ENCODE data around the gene GPR17.

The GPR17 gene

GRCh38 chr2:127698553-127699355 is 52.8 kb downstream of the GPR17 start:
- Histone ChIP-seq H2BK120ac (ENCODE audit: low read depth, low read length) (no peak overlapping the region), H3K4me1 (ENCODE audit: control insufficient read depth, insufficient read depth, low read depth, low read length) (peaks cover 19% of the 10 kb centered on the region), H3K36me3 (ENCODE audit: control insufficient read depth in 1 of 2, insufficient read depth in 2 of 2, low read depth in 1 of 2, low read length in 2 of 2) (peaks cover 0 to 9% of the 10 kb centered on the region in 2 experiments), H3K14ac (ENCODE audit: low read length in 2 of 2) (no peak overlapping the region), H3K27me3 (ENCODE audit: control insufficient read depth in 1 of 2, insufficient read depth in 1 of 2, low read length in 2 of 2) (no peaks in the 10 kb centered on the region), H2BK15ac (ENCODE audit: low read depth, poor library complexity, severe bottlenecking) (no peak overlapping the region), H2AK5ac (ENCODE audit: low read length, severe bottlenecking) (no peak overlapping the region), H3K23ac (ENCODE audit: low read length in 2 of 2) (no peak overlapping the region), H3K79me1 (replicated peaks; ENCODE audit: low read length, poor library complexity, severe bottlenecking) (peaks cover 5% of the 10 kb centered on the region), H4K91ac (ENCODE audit: low read length) (peak overlapping the region; percentile 54), H4K8ac (ENCODE audit: low read length) (no peak overlapping the region), H3K4ac (ENCODE audit: low read depth in 1 of 2, low read length in 2 of 2) (no peak overlapping the region), H2BK12ac (ENCODE audit: low read length in 2 of 2) (no peak overlapping the region), H3K18ac (ENCODE audit: low read depth in 1 of 2, low read length in 2 of 2) (no peak overlapping the region), H2BK5ac (ENCODE audit: low read depth, low read length, poor library complexity, severe bottlenecking) (no peak overlapping the region), H3K9me3 (ENCODE audit: control insufficient read depth, low read length) (no peaks in the 10 kb centered on the region), H3K27ac (ENCODE audit: low read length, poor library complexity, severe bottlenecking) (no peak overlapping the region), H3K4me3 (ENCODE audit: insufficient read depth in 1 of 2, low read depth in 1 of 2, low read length in 2 of 2) (no peak overlapping the region), H3K9ac (ENCODE audit: low read length) (no peak overlapping the region), H2AFZ (ENCODE audit: low read depth, low read length) (no peak overlapping the region), H3K4me2 (ENCODE audit: low read length, poor library complexity, severe bottlenecking) (no peak overlapping the region)
- DNase-seq = no peak
- 97% methylated on average over 27 of the region's 27 CpGs for WGBS

GRCh38 chr2:127700527-127701192 is 54.7 kb downstream of the GPR17 start:
- H3K27ac ChIP-seq (ENCODE audit: low read length, poor library complexity, severe bottlenecking) = peak overlapping the region; percentile 65
- H2BK5ac ChIP-seq (ENCODE audit: low read depth, low read length, poor library complexity, severe bottlenecking) = no peak overlapping the region
- H3K27me3 ChIP-seq (ENCODE audit: control insufficient read depth in 1 of 2, insufficient read depth in 1 of 2, low read length in 2 of 2) = no peaks in the 10 kb centered on the region
- peaks cover 15% of the 10 kb centered on the region for H3K4me1 ChIP-seq (ENCODE audit: control insufficient read depth, insufficient read depth, low read depth, low read length)
- peak overlapping the region; percentile 70 for H3K4me2 ChIP-seq (ENCODE audit: low read length, poor library complexity, severe bottlenecking)
- H2AFZ ChIP-seq (ENCODE audit: low read depth, low read length) = peak overlapping the region; percentile 67
- no peak overlapping the region for H2BK15ac ChIP-seq (ENCODE audit: low read depth, poor library complexity, severe bottlenecking)
- peak; percentile 29 for DNase-seq
- 53% methylated on average over 16 of the region's 17 CpGs for WGBS
- peak overlapping the region; percentile 65 to 94 for H3K18ac ChIP-seq (ENCODE audit: low read depth in 1 of 2, low read length in 2 of 2)
- peak overlapping the region; percentile 76 for H4K91ac ChIP-seq (ENCODE audit: low read length)
- H3K36me3 ChIP-seq (ENCODE audit: control insufficient read depth in 1 of 2, insufficient read depth in 2 of 2, low read depth in 1 of 2, low read length in 2 of 2) = peaks cover 0 to 9% of the 10 kb centered on the region in 2 experiments
- H3K9ac ChIP-seq (ENCODE audit: low read length) = peak overlapping the region; percentile 95
- no peaks in the 10 kb centered on the region for H3K9me3 ChIP-seq (ENCODE audit: control insufficient read depth, low read length)
- peak overlapping the region; percentile 94 for H4K8ac ChIP-seq (ENCODE audit: low read length)
- no peak overlapping the region for H2BK120ac ChIP-seq (ENCODE audit: low read depth, low read length)
- no peak overlapping the region for H3K23ac ChIP-seq (ENCODE audit: low read length in 2 of 2)
- no peak overlapping the region for H2BK12ac ChIP-seq (ENCODE audit: low read length in 2 of 2)
- peak overlapping the region; percentile 42 to 76 for H3K4ac ChIP-seq (ENCODE audit: low read depth in 1 of 2, low read length in 2 of 2)
- H3K4me3 ChIP-seq (ENCODE audit: insufficient read depth in 1 of 2, low read depth in 1 of 2, low read length in 2 of 2) = peak overlapping the region; percentile 62 to 92
- no peak overlapping the region for H3K14ac ChIP-seq (ENCODE audit: low read length in 2 of 2)
- peaks cover 10% of the 10 kb centered on the region for H3K79me1 ChIP-seq (replicated peaks; ENCODE audit: low read length, poor library complexity, severe bottlenecking)
- H2AK5ac ChIP-seq (ENCODE audit: low read length, severe bottlenecking) = peak overlapping the region; percentile 27

GRCh38 chr2:127701193-127701650 is 55.3 kb downstream of the GPR17 start, which contains the start of gene SFT2D3:
TSS of gene SFT2D3 (plus strand) at chr2:127701497. CDS start at chr2:127701529, 32 bp downstream.
- Histone ChIP-seq H2BK12ac (ENCODE audit: low read length in 2 of 2) (peak within 1 kb of the TSS in 1 of 2 experiments; percentile 74), H2BK15ac (ENCODE audit: low read depth, poor library complexity, severe bottlenecking) (peak within 1 kb of the TSS; percentile 96), H3K18ac (ENCODE audit: low read depth in 1 of 2, low read length in 2 of 2) (peak within 1 kb of the TSS; percentile 91 to 98), H4K91ac (ENCODE audit: low read length) (peak within 1 kb of the TSS; percentile 93), H2AK5ac (ENCODE audit: low read length, severe bottlenecking) (peak within 1 kb of the TSS; percentile 27), H3K23ac (ENCODE audit: low read length in 2 of 2) (peak within 1 kb of the TSS; percentile 53 to 74), H3K27ac (ENCODE audit: low read length, poor library complexity, severe bottlenecking) (peak within 1 kb of the TSS; percentile 65), H3K4me1 (ENCODE audit: control insufficient read depth, insufficient read depth, low read depth, low read length) (peaks cover 11% of the 10 kb centered on the region), H4K8ac (ENCODE audit: low read length) (peak within 1 kb of the TSS; percentile 94), H3K4me2 (ENCODE audit: low read length, poor library complexity, severe bottlenecking) (peak within 1 kb of the TSS; percentile 86), H3K4me3 (ENCODE audit: insufficient read depth in 1 of 2, low read depth in 1 of 2, low read length in 2 of 2) (peak within 1 kb of the TSS; percentile 78 to 92), H3K4ac (ENCODE audit: low read depth in 1 of 2, low read length in 2 of 2) (peak within 1 kb of the TSS; percentile 67 to 86), H3K14ac (ENCODE audit: low read length in 2 of 2) (peak within 1 kb of the TSS in 1 of 2 experiments; percentile 94), H2BK120ac (ENCODE audit: low read depth, low read length) (peak within 1 kb of the TSS; percentile 91), H2BK5ac (ENCODE audit: low read depth, low read length, poor library complexity, severe bottlenecking) (peak within 1 kb of the TSS; percentile 87), H3K9me3 (ENCODE audit: control insufficient read depth, low read length) (no peaks in the 10 kb centered on the region), H3K9ac (ENCODE audit: low read length) (peak within 1 kb of the TSS; percentile 95), H3K27me3 (ENCODE audit: control insufficient read depth in 1 of 2, insufficient read depth in 1 of 2, low read length in 2 of 2) (no peaks in the 10 kb centered on the region), H3K36me3 (ENCODE audit: control insufficient read depth in 1 of 2, insufficient read depth in 2 of 2, low read depth in 1 of 2, low read length in 2 of 2) (peaks cover 3 to 9% of the 10 kb centered on the region in 2 experiments), H2AFZ (ENCODE audit: low read depth, low read length) (peak within 1 kb of the TSS; percentile 67), H3K79me1 (replicated peaks; ENCODE audit: low read length, poor library complexity, severe bottlenecking) (peaks cover 11% of the 10 kb centered on the region)
- WGBS = 0% methylated on average over 35 of the region's 44 CpGs
- DNase-seq = peak; percentile 92

All from mesenchymal stem cell (in vitro differentiated cells and primary cell).